Thymus (tissue), 11 donors: ENCODE results near the gene EGR1. TPM values are rescaled to one million over a fixed set of nuclear protein-coding genes. Genes with fewer than 3 reads are reported as not detected.

Experiments used
- DNase-seq, 9 donors: peaks; one replicate each; pipeline ENCODE4 v3.0.0-alpha.2; 2013; ENCODE audit warnings: low spot score in 9 of 9, low read depth in 6 of 9, missing footprints in 1 of 9
- H3K27ac ChIP-seq, 2 donors: one replicate each; pipeline ENCODE4 v1.5.1; 2013; ENCODE audit warnings: control low read depth in 1 of 2, low read depth in 1 of 2, low read length in 1 of 2, mild to moderate bottlenecking in 1 of 2, moderate library complexity in 1 of 2
- H3K27me3 ChIP-seq, 2 donors: one replicate each; pipeline ENCODE4 v1.5.1; 2013; ENCODE audit warnings: low read length in 1 of 2; ENCODE audit not compliant: control insufficient read depth in 2 of 2, insufficient read depth in 1 of 2
- H3K36me3 ChIP-seq, 2 donors: one replicate each; pipeline ENCODE4 v1.5.1; 2013; ENCODE audit warnings: low read length in 1 of 2, mild to moderate bottlenecking in 1 of 2, moderate library complexity in 1 of 2; ENCODE audit not compliant: control insufficient read depth in 2 of 2, insufficient read depth in 2 of 2
- H3K4me1 ChIP-seq, 2 donors: one replicate each; pipeline ENCODE4 v1.5.1; 2013; ENCODE audit warnings: low read length in 2 of 2; ENCODE audit not compliant: control insufficient read depth in 2 of 2, insufficient read depth in 2 of 2
- H3K4me3 ChIP-seq, 2 donors: one replicate each; pipeline ENCODE4 v1.5.1; 2013; ENCODE audit warnings: low read length in 2 of 2, control low read depth in 1 of 2, mild to moderate bottlenecking in 1 of 2
- H3K9me3 ChIP-seq, 2 donors: one replicate each; pipeline ENCODE4 v1.5.1; 2013; ENCODE audit warnings: low read length in 1 of 2, mild to moderate bottlenecking in 1 of 2; ENCODE audit not compliant: control insufficient read depth in 2 of 2, insufficient read depth in 1 of 2
- WGBS: extraction: QIAGEN DNeasy Blood & Tissue Kit; methylation state at CpG from one replicate; pipeline ENCODE4 v1.1.7; 2013; 5-methylcytosine and 5-hydroxymethylcytosine counted together
- polyA plus RNA-seq: library from polyadenylated mRNA; stranded (reverse); fragments of 200-250 nt; gene quantifications from one replicate; pipeline ENCODE4 v1.2.3, GENCODE V29; 2013
- total RNA-seq: library from RNA; stranded (reverse); fragments of 120-200 nt; gene quantifications from one replicate; pipeline ENCODE4 v1.2.4, GENCODE V29; 2013
- donor health status: healthy.

Gene EGR1
- total and polyA plus RNA-seq, 2 donors, result 7.1 to 56.3 TPM

DNA sequence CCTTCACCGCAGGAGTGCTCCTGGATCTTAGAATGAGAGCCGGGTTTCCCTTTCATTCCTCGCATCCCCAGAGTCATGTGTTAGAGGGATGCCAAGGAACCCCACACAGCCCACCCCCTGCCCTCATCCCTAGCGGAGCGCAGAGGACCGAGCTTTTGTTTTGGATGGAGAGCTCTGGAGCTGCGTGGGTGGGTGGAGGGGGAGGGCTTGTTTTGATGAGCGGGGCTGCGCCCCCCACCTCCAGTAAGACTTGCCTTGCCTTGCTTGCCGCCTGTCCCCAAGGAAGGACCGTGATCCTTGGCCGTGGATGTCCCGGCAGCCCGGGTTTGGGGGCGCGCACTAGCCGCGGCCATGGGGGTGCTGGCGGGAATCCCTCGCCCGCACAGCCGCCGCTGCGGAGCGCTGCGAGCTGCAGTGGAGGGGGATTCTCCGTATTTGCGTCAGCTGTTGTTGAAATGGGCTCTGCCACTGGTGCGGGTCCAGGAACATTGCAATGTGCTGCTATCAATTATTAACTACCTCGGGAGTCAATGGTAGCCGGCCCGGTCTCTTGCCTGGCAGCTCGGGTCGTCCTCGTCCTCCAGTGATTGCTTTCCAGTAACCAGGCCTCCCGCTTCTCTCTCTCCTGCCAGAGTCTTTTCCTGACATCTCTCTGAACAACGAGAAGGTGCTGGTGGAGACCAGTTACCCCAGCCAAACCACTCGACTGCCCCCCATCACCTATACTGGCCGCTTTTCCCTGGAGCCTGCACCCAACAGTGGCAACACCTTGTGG is 1.0 kb downstream of the EGR1 start:
- Histone ChIP-seq H3K27ac (no peak overlapping the region), H3K4me3 (peak overlapping the region; percentile 62 to 79), H3K9me3 (no peaks in the 10 kb centered on the region), H3K4me1 (peaks cover 15 to 41% of the 10 kb centered on the region in 2 donors), H3K36me3 (peaks cover 11 to 12% of the 10 kb centered on the region in 2 donors), H3K27me3 (peaks cover 0 to 25% of the 10 kb centered on the region in 2 donors)
- 31% methylated on average over 39 of the region's 39 CpGs for WGBS
- no peak for DNase-seq

GRCh38 chr5:138466900-138467710 is 1.8 kb downstream of the EGR1 start:
- Histone ChIP-seq H3K27me3 (peaks cover 0 to 25% of the 10 kb centered on the region in 2 donors), H3K9me3 (no peaks in the 10 kb centered on the region), H3K4me1 (peaks cover 15 to 41% of the 10 kb centered on the region in 2 donors), H3K27ac (no peak overlapping the region), H3K4me3 (peak overlapping the region; percentile 62 to 79), H3K36me3 (peaks cover 11 to 12% of the 10 kb centered on the region in 2 donors)
- DNase-seq, result no peak
- 97% methylated on average over 45 of the region's 45 CpGs for WGBS

- 96% methylated on average over 14 of the region's 14 CpGs for WGBS
- peaks cover 15 to 41% of the 10 kb centered on the region in 2 donors for H3K4me1 ChIP-seq
- peaks cover 0 to 28% of the 10 kb centered on the region in 2 donors for H3K27me3 ChIP-seq
- peaks cover 11 to 12% of the 10 kb centered on the region in 2 donors for H3K36me3 ChIP-seq
- H3K27ac ChIP-seq, result no peak overlapping the region
- no peak for DNase-seq
- H3K9me3 ChIP-seq, result no peaks in the 10 kb centered on the region
- H3K4me3 ChIP-seq, result peak overlapping the region; percentile 11 to 79
Measured at GRCh38 chr5:138467711-138468132, 2.4 kb downstream of the EGR1 start.

- DNase-seq, result no peak
- Histone ChIP-seq H3K4me3 (peak overlapping the region; percentile 11 to 79), H3K9me3 (no peaks in the 10 kb centered on the region), H3K4me1 (peaks cover 14 to 37% of the 10 kb centered on the region in 2 donors), H3K27me3 (peaks cover 0 to 28% of the 10 kb centered on the region in 2 donors), H3K27ac (no peak overlapping the region), H3K36me3 (peaks cover 11 to 12% of the 10 kb centered on the region in 2 donors)
- WGBS, result 91% methylated on average over 7 of the region's 7 CpGs
Measured at GRCh38 chr5:138468133-138468965, 3.1 kb downstream of the EGR1 start.

DNA sequence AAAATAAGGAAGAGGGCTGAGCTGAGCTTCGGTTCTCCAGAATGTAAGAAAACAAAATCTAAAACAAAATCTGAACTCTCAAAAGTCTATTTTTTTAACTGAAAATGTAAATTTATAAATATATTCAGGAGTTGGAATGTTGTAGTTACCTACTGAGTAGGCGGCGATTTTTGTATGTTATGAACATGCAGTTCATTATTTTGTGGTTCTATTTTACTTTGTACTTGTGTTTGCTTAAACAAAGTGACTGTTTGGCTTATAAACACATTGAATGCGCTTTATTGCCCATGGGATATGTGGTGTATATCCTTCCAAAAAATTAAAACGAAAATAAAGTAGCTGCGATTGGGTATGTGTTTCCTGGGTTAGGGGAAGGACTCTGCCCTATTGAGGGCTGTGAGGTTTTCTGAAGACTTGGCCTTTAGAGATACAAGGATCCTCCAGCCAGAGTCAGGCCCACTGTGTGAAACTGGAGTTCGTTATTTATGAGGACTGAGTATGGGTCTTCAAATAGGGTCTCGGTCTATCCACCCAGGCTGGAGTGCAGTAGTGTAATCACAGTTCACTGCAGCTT is 3.8 kb downstream of the EGR1 start:
- no peaks in the 10 kb centered on the region for H3K9me3 ChIP-seq
- peaks cover 0 to 28% of the 10 kb centered on the region in 2 donors for H3K27me3 ChIP-seq
- peaks cover 11 to 12% of the 10 kb centered on the region in 2 donors for H3K36me3 ChIP-seq
- DNase-seq, result no peak
- no peak overlapping the region for H3K4me3 ChIP-seq
- peaks cover 11 to 32% of the 10 kb centered on the region in 2 donors for H3K4me1 ChIP-seq
- 96% methylated on average over 8 of the region's 8 CpGs for WGBS
- no peak overlapping the region for H3K27ac ChIP-seq

GRCh38 chr5:138469540-138470321 is 4.5 kb downstream of the EGR1 start:
- H3K27me3 ChIP-seq, result peaks cover 0 to 28% of the 10 kb centered on the region in 2 donors
- no peak for DNase-seq
- no peaks in the 10 kb centered on the region for H3K9me3 ChIP-seq
- H3K4me1 ChIP-seq, result peaks cover 11 to 27% of the 10 kb centered on the region in 2 donors
- 92% methylated on average over 8 of the region's 8 CpGs for WGBS
- H3K36me3 ChIP-seq, result peaks cover 11 to 12% of the 10 kb centered on the region in 2 donors
- no peak overlapping the region for H3K4me3 ChIP-seq
- no peak overlapping the region for H3K27ac ChIP-seq

- Histone ChIP-seq H3K4me3 (no peak overlapping the region), H3K4me1 (peaks cover 11 to 26% of the 10 kb centered on the region in 2 donors), H3K9me3 (no peaks in the 10 kb centered on the region), H3K27me3 (peaks cover 0 to 27% of the 10 kb centered on the region in 2 donors), H3K27ac (no peak overlapping the region), H3K36me3 (peaks cover 11 to 12% of the 10 kb centered on the region in 2 donors)
- DNase-seq, result no peak
- WGBS, result 98% methylated on average over 3 of the region's 3 CpGs
Measured at GRCh38 chr5:138470322-138471051, 5.2 kb downstream of the EGR1 start.
